CMK (cell line): ENCODE data around the gene ADGRB3.
A peak's percentile ranks its signal among the peaks of the same experiment; 100 is the strongest.

ENCODE experiments used
- DNase-seq: peaks from one replicate; pipeline ENCODE4 v3.0.0-alpha.2; 2010; ENCODE audit warnings: low read depth

ADGRB3 gene

DNA sequence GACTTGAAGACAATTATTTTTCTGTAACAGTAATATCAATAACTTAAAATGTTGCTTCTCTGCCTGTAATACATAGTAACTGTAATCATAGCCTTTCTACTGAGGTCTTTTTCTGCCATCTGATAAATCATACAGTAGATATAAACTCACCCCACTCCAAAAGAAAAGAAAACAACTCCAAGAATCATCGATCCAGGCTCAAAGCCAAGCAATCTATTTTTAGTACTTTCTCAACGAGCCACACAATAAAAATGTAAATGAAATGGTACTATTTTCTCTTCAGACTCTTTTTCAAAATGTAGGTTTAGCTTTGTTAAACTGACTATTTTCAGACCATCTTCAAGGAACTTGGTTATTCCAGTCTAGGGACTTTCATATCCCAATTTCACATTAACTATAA is 493.3 kb downstream of the ADGRB3 start:
- DNase-seq = no peak

DNA sequence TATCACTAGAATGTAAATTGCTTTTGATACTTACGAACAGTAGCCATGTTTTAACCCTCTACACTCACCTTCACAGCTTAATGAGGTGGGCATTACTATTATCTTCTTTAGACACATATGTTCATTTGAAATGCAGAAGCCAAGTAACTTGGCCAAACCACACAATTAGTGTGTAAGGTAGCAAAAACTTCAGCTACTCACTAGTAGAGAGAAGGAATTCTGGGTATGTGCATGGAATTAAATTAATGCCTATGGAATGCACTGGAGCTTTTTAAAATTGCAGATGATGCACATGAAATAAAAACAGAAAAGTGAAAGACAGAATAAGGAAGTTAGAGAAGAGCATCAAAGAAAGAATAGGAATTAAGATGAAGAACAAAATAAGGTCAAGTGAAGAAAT is 494.0 kb downstream of the ADGRB3 start:
- DNase-seq = no peak

DNA sequence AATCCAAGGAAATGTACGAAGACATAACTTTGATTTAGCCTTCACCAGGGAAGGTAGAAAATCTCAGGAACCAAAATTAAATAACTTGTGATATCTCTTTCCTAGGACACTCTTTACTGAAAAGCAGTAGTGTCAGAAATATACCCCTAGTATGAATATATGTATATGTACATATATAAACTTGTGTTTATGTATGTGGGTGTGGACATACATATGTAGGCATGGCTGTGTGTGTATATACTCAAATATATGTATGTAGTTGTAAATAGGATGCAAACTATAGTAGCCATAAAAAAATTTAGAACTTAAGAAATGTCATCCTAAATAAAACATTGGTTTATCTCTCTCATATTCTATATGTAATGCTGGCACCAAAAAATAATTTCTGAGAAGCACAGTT is 500.8 kb downstream of the ADGRB3 start:
- DNase-seq = no peak

DNA sequence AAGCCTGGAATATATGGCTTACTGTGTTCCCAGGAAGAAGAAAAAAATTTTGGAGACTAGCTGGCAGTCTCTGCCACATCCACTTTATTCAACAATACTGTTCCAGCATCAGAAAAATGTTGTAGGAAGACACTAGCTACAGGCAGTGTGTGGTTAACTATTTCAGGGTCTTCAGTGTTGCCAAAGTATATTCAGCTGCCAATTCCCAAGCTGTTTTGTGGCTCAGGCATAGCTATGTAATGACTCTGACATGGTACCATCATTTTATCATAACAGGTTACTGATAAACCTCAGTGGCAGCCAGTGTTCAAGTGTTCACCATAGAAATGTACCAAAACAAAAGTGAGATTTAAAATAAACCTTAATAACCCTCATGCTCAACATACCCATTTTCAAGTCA is 503.1 kb downstream of the ADGRB3 start:
- no peak for DNase-seq

DNA sequence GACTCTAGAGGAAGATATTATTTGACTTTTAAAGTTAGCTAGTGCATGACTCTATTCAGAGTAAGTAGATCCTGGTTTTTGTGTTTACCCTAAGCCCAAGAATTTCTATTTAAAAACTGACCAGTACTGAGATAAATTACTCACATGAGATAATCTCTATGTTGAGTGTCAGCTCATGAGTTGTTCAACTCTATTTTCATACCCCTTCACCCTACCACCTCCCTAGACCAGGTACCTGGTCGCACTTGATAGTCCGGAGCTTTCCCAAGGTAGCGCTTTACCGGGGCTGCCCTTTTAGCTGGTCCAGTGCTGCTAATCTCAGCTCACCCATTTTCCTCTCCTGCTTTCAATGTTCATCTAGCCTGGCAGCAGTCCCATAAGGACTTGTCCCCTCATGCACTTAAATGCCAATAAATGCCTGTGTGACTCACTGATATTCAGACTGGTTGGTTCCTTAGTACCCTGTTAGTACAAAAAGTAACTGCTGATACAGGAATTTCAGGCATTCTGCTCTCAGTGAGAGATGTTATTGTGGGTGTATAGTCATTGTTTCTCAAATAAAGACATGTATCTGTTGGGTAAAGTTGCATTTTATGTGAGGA is 503.9 kb downstream of the ADGRB3 start:
- no peak for DNase-seq

DNA sequence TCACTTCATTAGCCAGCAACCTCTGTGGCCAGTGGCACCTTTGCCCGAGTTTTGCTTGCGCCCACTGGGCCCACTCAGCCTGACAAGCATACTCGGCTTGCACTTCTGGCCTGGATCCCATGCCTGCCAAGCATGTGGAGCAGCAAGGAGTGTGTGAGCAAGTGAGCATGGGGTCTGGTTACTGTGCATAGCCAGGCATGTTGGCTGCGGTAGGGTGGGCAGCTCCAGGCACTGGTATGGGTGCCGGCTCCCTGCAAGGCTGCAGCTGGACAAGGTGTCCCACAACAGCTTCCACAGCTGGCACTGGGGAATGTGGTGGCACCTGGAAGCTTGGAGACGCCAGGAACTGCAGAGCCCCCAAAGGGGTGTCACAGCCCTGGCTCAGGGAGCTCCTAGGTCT is 510.0 kb downstream of the ADGRB3 start:
- DNase-seq = no peak

DNA sequence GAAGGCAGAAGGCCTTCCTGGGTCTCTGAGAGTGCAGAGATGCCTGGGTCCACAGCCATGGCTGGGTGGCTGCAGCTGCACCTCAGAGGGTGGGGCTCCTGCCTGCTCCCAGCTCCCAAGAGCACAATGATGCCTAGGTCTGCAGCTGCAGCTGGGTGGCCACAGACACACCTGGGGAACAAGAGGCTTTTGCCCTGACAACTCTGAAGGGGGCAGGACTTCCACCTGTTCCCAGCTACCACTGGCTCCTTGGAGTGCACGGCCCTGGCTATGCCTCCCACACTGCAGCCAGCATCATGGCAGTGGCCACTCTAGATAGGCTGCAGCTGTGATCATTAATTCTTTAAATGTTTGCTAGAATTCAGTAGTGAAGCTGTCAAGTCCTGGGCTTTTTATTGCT is 511.3 kb downstream of the ADGRB3 start:
- DNase-seq = no peak

DNA sequence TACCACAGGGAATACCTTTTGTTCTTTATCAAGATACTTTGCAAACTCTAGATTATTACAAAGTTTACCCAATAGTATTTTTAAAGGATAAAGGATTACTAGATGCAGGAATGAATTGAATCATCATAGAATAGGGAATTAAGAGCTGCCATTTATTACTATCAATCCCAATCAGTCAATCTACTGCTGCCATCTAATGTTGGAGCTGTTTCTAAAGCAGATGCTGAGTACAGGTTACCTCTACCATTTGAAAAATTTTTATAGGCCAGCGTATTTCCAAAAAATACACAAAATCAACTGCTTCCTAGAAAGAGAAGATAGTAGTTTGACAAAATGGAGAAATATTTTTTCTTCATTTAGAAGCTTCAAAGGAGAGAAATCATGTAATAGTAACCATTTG is 520.4 kb downstream of the ADGRB3 start:
- no peak for DNase-seq

DNA sequence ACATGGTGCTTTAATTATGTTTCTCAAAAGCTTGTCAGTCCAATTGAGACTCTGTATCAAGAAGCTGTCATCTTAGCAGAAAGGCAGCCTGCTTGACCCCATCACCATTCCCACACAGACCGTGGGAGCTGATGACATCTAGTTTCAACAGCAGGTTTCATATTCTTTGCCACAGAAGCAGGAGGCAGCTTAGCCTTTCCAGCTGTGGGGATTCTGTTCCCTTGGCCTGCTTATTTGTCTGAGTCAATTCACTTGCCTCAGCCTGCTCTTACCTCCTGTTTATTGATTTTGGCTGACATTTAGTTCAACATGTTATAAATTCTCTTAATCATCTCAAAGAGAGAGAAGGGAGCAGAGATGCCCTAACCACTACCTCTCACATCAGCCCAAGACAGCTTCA is 527.7 kb downstream of the ADGRB3 start:
- no peak for DNase-seq

DNA sequence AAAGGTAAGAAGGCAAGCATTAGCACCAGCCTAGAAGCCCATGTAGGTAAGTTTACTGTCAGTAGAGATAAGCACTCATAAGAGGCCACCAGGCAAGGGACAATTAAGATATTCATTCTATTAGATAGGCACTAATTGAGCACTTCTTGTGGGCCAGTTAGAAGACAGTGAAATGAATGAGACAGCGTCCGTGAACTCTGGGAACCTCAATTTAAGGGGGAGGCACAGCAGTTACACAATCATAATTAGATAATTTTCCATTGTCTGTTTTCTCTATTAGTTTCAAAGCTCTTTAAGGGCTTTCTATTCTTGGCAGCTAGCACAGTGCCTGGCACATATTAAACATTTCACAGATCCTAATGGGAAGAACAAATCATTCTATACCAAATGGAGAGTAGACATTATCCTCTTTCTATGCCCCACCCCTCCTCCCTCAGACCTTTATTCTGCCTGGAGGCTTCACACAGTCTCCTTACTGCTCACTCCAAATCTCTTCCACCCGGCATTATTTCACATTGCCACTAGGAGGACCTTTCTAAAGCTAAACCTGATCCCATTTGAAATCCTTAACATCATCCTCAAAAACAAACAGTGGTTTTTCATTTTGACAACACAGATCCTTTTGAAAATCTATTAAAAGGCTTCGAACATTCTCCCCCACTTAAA is 529.6 kb downstream of the ADGRB3 start:
- DNase-seq = peak; percentile 0

DNA sequence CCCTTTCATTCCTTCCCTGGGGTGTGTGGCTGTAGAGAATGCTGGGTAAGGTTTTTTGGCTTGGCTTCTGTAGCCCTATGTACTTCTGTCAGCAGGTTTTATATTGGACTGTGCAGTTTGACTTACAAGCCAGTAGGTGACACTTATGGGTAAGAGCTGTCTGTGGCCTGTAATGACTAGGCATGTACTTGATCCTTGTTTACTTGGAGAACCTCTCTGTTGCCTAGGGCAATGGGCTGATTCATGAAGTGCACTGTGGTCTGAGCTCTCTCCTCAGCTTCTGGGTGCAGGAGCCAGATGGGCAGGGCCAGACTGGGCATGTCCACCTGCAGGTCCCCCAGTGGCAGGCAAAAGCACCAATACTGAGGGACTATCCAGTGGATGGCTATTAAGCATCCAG is 544.6 kb downstream of the ADGRB3 start:
- DNase-seq = no peak

DNA sequence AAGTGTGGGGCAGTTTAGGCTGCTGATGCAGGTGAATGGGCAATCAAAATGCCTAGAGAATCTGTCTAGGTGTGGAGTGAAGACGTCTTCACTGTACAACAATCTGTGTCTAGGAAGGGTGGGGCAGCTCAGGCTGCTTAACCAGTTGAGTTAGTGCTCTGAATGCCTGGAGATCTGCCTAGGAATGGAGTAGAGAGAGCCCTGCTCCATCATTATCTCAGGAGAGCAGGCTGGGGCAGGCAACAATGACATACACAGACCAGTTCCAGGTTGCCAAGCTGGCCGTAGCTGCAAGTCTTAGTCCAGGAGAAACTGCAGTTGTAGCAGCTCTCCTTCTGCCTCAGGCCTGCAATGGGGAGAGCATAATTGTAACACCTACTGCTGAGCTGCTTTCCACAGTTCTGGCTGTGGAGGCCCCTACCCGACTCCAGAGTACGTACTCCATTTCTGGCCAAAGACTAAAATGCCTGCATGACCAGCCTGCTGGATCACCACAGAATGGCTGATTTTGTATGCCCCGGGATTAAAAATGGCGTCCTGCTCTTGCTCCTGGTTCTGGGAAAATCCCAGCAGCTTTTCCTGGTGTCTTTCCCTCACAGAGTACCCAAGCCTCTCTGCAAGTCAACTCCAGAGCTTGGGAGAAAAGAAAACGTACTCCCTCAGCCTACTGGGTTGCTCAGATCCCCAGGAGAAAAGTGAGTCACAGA is 545.4 kb downstream of the ADGRB3 start:
- DNase-seq = no peak

DNA sequence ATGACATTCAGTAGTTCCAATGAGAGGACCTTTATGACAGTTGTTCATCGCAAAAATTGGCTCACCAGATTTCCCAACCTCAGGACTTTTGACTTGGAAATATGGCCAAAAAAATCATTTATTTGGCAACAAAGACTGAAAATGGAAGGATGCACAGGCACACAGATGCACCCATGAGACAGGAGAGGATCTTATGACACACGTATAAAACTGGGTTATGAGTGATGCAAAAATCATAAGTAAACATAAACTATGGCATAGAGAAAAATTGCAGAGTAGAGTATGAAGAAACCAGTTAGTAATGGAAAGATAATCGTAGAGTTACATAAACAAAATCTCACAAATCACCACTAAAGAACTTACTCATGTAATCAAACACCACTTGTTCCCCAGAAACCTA is 546.9 kb downstream of the ADGRB3 start:
- no peak for DNase-seq

DNA sequence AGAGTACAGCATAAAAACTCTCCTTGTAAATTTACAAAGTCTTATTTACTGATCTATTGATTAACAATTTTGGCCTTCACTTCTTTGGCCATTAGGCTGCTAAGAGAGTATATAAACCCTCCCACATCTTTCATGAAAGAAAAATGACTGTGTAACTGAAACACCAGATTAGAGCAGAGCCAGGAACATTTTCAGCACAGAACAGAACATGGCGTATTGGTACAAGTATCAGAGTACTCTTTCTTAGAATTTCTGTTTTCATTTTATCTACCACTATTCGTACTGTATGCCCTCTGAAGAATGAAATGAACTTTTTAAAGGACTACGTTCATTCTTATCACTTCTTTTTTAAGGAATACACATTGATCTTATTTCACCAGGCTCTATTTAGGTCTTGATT is 550.2 kb downstream of the ADGRB3 start:
- DNase-seq = no peak

DNA sequence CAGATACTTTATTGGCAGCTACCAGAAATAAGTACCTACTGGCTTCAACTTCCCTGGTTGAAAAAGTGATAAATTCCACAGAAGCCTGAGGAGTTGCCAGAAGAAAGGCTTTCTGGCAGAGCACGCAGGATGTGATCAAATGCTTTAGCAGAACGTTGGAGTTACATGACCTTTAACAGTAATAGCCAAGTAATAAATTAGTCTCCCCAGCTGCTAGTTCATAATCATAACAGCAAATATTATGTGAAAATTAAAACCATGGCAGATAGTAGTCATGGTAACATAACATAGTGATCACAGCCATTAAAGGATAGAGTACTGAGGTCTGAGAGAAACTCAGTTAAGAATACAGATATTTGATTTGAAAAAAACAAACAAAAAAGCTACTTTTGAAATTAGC is 567.7 kb downstream of the ADGRB3 start:
- no peak for DNase-seq

DNA sequence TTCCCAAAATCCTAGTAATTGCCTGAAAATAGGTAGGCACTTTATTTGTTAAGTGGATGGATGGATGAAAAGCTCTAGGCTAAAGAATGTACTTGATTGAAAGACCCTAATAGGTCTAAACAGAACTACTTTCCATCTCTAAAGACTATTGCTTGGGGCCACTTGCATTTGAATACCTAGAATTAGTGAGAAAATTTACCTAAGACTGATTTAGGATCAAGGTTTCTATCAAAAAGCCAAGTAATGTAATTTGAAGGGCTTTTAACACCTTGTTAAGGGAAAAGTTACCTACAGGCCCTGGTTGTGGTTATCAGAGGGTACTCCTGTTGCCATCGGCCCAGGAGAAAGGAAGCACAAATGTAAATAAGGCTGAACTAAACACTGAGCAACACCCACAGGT is 581.0 kb downstream of the ADGRB3 start:
- DNase-seq = no peak

DNA sequence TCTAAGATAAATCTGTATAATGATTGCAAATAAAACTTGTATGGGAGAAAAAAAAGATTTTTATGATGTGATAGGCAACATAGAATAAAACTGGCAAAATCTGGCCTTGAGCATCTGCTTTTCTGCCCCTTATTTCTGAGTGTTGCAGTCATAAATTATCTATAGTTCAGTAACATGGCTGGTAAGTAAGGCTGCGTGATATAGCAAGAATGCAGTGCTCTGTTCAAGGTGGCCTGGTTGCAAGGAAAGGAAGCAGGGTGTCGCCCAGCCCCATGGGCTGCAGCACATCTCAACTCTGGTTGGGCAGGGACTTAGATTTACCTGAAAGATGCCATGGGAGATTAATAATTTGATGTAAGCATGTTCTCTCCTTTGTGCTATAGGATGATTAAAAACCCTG is 582.3 kb downstream of the ADGRB3 start:
- no peak for DNase-seq

DNA sequence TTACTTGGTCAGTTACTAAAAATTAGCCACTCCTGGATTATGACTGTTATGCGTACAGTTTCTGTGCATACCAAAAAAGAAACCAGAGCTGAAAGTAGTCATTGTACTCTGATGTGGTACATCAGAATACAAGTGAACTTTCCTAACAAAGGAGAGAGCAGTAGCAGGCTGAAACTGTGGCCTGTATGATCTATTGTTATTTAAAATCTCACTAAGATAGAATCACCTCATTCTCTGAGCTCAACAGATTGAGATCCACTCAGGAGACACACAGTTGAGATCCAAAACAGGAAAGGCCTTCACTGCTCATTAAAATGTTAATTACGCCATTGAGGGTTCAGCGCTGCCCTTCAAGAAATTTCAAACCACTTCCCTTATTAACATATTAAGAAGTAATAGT is 585.3 kb downstream of the ADGRB3 start:
- DNase-seq = no peak

DNA sequence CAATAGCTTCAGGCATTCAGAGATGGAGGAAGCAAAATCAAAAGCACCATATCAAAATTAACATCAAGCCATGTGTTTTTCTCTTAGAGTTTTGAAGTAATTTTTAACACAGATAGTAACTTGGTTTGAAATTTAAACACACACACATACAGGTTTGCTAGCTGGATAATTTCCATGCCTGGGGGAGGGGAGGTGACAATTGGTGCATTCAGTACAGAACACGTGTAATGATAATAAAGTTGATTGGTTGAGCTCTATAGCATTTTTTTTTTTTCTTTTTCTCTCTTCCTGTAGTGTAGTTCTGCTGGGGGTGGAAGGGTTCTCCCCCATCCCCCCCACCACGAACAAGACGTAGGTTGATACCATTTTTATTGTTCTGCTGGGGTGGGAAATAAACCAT is 596.9 kb downstream of the ADGRB3 start:
- no peak for DNase-seq

DNA sequence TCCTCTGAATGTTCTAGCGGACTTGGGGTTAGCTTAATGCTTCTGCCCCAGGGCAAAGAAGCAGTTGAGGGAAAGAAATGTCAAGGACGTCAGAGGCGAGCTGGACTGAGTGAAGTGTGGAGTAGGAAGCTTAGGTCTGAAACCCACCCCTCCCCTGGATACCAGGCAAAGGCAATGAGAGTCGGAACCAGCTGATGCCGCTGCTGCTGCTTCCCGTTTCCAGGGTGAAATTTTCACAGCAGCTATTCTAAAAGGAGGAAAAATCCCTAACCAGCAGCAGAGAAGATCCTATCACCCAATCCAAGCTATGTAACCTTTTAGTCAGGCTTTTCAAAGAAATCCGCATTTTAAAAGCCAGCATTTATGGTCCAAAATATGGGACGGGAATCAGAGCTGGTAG is 597.4 kb downstream of the ADGRB3 start:
- DNase-seq = no peak

DNA sequence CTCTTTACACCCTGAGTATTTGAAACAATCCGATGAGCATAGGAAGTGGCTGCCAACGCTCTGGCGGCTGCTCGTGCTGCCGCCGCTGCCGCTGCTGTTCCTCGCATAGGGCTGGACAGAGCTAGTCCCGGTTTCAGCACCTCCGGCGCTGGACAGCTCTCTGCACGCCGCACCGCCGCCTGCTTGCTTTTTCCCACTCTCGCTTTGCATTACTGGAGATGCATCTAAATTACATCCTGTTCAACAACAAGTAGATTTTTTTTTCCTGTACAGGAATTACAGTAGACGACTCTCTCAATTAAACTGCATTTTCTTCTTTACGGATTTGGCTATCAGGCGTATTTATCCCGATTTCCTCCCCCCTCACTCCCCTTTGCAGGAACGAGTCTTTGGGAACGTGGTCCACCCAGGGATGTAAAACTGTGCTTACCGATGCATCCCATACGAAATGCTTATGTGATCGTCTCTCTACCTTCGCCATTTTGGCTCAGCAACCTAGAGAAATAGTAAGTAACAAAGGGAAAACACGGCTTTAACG is 597.9 kb downstream of the ADGRB3 start:
- peak; percentile 14 for DNase-seq

DNA sequence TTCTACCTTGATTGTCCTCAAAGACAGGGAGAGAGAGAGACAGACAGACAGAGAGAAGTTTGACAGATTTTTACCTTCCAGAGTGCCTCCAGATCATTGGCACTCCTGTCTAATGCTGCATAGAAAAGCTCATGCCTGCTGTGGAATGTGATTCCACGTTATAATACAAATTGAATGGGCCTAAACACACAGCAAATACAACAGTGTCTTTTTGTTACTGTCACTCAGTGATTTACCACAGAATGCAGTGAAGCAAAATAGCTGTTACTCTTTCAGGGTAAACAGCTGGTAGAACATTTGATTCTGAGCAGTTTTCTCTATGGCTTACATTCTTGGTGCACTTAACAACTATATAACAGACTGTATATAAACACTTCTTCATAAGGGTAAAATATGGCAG is 603.0 kb downstream of the ADGRB3 start:
- no peak for DNase-seq

DNA sequence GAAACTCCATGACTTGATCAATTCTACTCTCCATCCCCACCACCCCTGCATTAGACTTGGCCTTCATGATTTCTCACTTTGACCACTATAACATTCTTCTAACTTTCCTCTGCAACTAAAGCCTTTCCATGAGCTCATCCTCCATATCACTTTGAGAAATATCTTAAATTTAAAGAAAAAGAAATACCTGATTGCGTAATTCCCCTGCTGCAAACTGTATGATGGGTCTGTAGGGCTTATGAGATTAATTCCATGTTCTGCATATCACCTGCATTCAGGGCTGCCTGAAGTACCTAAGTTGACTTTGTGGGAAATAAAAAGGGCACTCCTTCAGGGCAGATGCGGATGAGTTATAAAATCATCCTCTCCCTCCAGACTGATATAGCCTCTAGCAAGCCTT is 611.9 kb downstream of the ADGRB3 start:
- no peak for DNase-seq

DNA sequence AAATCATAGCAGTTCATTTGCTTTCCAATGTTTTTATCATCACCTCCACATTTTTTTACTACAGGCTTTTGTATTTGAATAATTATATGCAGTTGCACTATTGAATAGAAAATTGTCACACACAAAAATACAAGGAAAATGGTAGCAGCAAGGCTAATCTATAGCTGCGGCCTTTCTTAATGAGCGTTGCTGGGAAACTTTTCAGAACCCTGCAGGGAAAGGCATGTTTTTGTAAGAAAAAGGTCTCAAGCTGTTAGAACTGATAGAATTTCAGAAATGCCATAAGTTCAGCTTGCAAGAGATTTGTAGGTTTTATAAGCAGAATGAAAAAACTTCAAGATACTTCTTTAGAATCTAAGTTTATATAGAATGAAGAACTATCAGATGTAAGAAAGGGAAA is 625.9 kb downstream of the ADGRB3 start:
- no peak for DNase-seq
